GM21390 (cell line): Measurements from ENCODE around the gene FNIP2.
A peak's percentile ranks its signal among the peaks of the same experiment; 100 is the strongest.
"Not testable (repeated sequence)": the region's sequence is repeated elsewhere in the genome, so short reads cannot be mapped to it uniquely, and the experiment has no call there.

Source experiments
- ATAC-seq: cut with Tn5 transposase; IDR thresholded peaks from one replicate; pipeline ENCODE4 v1.9.1; 2021; ENCODE audit not compliant: unreplicated experiment

Gene FNIP2

DNA sequence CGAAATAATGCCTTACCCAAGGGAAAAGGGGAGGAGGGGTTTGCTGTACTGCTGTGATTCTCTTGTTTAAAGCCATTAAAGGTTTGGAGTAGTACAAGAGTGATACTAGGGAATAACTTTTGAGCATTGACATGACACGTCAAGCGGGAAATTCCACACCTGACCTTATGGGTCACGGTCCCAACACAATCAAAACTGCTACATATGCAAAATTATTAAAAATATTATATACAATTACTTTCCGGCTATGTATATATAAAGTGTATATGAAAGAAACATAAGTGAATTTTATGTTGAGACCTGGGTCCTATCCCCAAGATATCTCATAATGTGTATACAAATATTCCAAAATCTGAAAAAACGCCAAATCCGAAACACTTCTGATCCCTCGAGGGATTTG lies 21.0 kb downstream of the FNIP2 start:
- ATAC-seq, result no peak

DNA sequence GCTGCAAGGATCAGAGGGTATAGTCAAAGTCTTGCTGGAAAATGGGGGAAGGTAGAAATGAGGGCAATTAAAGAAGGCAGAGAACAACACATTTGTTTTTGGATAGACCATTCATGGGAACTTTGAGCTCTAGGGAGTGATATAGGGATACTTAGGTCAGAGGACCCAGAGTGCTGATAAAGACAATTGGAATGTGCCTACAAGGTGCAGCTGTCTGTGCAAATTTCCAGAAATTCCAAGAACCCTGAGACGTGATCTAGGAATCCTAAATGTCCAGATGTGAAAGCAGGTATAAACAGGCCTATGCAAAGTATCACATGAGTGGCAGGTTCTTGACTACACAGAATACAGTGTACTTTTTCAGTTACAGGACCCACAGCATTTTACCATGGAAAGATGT lies 24.2 kb downstream of the FNIP2 start:
- ATAC-seq, result no peak

DNA sequence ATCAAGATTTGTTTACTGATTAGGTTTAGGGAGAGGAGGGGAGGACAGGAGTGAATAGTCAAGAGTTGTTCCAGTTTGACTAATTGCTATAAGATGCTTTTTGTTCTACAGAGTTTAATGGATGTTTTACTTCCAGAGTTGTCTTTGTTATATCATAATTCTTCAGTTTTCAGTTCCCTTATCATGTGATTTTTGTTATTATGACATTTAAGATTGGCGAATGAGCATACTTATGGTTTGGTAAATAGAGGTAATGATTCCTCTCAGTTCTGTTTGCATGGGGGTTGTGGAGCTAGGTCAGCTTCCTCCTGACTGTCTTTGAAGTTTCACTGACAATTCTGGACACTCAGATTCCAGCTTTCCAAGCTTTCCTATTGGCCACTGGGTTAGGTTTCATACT lies 24.6 kb downstream of the FNIP2 start:
- ATAC-seq, result not testable (repeated sequence)

DNA sequence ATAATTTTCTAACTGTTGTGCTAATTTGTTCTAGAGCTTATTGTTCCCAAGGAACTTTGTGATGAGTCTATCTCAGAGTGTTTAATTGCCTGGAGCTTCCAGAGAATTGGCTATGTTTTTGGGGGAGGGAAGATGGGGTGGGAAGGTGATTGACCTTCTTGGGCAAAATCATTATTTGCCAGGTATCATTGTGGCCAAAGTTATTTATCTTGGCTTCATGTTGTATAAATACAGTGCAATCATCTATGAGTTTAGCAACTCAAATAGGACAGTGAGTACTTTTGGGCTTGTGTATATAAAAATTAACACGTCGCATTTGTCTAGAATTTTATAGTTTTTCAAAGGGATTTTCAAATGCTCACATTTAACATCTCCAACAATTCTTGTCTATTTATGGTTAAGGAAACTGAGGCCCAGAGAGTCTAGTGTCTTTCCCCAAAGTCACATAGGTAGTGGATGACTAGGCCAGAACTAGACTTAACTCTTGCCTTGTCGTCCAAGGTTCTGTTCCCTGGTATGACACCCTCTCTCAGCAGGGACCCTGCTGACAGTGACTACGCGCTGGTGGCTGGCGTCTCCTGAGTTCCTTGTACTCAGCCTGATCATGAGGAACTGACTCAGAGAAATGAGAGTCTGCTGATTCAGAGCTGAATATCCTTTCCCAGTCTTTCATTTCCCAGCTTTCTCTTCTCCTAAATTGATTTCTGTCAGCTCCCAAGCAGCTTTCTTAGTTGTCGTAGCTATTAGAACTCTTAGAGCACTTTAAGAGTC lies 27.7 kb downstream of the FNIP2 start:
- no peak for ATAC-seq

DNA sequence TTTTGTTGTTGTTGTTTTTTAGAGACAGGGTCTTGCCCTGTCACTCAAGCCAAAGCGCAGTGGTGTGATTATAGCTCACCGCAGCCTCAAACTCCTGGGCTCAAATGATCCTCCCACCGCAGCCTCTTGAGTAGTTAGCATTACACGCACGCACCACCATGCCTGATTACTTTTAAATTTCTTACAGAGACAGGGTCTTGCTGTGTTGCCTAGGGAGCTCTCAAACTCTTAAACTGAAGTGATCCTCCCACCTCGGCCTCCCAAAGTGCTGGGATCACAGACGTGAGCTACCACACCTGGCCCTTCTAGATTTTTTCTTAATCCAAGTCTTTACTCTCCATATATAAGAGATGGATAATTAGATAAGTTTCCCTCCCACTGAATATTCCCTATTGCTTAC lies 29.2 kb downstream of the FNIP2 start:
- no peak for ATAC-seq

DNA sequence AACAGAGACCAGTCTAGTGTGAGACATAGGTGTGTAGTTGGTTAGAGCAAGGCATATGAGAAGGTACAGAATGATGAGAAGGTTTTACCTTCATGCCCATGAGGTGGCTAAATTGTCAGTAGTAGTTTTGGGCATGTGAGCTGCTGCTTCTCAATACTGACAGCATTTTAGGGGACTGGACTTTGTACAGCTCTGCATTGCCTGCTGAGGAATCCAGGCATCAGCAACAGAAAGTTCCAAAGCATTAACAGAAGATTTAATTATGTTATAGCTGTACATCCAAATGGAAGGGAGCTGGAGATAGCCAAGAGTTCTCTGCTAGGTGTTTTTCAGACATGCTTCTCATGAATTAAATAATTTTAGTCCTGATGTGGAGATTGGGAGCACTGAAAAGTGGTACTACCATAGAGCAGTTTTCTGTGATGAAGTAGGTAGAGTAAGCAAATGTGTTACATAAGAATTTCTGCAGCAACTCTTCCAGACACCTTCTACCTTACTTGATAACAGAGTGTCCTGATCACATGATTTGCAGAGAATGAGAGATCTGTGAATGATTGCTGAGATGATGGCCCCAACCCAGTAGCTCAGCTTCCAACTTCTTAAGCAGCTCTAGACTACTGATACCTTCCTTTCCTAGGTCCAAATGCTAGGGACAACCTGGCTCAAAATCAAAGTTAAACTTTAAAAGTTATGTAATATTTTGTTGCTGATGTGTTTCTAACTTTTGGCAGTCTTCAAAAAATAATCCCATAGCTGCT lies 30.4 kb downstream of the FNIP2 start:
- no peak for ATAC-seq

DNA sequence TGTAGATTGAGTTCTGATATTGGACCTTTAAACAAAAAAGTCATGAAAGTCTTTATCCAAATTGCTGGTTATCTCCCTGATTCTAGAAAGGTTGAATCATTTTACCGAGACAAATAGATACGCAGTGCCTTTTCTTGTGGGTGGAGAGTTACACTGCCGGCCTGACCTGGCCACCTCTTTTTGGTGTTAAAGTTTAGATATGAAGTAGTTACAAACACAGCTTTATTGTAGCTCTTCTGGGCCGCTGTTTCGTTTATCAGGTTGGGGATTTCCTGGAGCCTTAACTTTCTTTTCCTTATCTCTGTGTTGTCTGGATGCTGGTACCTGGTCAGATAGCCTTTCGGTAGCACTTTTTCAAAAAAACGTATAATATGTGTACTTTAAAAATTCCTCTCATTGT lies 31.0 kb downstream of the FNIP2 start:
- no peak for ATAC-seq

DNA sequence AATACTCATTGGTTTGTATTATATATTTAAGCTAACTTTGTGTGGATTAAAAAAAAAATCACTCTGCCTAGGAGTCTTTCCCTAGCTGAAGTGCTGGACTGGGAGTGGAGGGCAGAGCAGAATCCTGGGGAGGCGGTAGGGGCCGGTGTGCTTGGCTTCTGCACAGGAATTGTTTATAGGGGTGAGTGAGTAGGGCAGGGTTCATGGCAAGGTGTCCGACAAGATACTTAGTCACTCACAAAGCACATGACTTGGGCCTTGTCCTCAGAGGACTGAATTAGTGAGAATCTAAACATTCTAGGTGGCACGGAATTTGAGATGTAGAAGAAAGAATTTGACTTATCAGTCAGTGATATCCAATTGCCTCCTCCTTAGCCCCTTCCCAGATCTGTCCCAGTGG lies 32.2 kb downstream of the FNIP2 start:
- no peak for ATAC-seq

DNA sequence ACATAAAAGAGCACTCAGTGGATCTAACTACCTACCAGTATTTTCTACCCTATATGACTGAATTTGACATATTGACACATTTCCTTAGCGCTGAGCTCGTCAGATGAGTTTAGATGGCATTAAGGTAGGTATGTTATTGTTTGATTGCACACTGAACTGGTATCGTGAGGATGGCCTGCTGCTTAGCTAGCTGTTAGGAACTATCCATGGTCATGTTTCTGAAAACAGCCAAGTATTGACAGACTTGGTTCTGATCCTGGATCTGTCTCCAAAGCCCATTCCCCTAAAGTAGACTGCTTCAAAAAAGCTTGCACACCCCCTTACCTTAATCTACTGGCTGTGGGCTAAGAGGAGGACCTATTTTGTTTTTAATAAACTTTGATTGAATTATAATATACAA lies 32.9 kb downstream of the FNIP2 start:
- no peak for ATAC-seq

DNA sequence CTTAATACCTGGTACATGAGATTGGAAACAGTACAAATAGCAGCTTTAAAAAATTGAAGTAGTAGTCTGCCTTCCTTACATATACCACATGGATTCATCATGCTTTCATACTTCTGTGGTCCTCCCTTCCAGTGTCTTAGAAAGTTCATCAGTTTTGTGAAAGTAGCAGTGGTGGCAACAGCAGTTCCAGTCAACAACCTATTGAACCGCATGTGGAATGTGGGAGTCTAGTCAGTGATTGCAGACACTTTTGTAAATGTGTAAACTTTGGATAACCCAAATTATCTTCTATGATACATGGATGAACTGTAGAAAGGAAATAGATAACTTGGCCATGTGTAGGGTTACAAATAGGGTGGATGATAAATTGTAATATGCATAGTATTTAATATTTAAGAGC lies 34.1 kb downstream of the FNIP2 start:
- no peak for ATAC-seq

DNA sequence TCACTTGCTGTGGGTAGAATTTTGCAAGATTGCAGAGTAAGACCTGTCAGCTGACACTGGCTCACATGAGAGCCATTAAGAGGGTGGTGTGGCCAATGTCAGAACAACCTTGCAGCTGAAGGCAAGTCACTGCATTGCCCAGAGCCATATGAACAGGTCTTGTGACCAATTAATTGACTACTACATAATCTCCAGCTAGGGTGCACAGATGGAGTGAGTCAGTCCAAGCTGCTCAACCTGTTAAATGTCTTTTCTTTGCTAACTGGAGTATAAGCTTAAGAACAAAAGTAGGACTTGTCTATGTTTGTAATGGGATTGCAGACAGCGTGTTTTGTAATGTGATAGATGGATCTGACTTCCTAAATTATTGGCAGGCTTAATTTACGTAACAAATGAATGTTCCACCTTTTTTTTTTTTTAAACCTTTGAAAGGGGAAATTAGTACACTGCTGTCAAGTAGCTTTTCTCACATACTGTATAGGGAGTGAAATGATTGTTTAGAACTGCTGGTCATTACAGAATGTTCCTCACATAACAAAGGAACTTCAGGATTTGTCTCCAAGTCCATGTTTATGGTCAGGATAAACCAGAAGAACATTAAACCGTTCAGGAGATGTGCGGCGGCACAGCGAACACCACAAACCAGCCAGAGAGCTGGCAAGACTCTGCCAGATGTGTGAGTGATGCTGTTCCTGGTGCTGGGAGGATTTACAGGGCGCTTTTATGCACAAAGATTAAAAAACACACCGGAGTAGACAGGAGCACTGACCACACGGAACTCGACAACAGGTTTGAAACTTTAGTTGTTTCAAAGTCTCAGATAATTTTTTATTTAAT lies 37.0 kb downstream of the FNIP2 start:
- ATAC-seq, result no peak

DNA sequence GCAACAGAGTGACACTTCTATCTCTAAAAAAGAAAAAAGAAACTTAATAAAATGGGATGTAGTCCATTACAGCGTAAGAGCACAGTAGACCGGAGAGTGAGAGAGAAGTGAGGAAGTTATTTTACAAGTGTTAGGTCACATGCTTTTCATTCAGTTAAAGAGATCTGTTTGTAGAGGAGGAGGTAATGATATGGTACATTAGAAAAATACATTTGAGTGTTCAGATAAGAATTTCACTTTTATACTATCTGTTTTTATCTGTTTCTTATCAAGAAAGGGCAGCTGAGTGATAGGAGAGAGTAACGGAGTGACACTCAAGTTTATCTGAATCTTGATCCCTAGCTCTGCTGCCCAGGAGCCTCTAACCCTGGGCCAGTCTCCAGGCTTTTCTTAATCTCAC lies 38.9 kb downstream of the FNIP2 start:
- ATAC-seq, result no peak

DNA sequence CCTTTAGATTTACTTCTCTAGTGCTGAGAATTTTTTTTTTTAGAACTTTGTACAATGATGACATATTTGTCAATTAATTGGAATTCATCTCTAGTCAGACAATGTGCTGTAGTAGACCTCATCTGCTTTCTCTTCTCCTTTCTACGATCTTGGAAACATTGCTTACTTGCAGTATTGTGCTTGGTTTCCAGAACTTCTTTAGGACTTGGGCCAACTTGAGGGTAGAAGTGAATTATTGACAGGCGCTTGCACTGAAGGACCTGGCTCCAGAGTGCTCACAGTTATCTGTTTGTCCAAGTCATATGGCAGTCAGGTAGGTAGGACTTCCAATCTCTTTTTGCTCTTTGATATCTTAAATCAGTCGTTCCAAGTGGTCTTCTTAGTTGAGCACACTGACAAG lies 39.6 kb downstream of the FNIP2 start:
- ATAC-seq, result no peak

DNA sequence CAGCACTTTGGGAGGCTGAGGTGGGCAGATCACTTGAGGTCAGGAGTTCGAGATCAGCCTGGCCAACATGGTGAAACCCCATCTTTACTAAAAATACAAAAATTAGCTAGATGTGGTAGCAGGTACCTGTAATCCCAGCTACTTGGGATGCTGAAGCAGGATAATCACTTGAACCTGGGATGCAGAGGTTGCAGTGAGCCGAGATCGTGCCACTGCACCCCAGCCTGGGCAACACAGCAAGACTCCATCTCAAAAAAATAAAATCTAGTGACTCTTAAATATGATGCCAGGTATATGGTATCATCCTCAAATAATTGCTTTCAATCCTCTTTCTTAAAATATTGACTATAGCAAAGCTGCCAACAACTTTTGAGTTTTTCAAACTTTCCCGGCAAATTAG lies 40.4 kb downstream of the FNIP2 start:
- not testable (repeated sequence) for ATAC-seq

DNA sequence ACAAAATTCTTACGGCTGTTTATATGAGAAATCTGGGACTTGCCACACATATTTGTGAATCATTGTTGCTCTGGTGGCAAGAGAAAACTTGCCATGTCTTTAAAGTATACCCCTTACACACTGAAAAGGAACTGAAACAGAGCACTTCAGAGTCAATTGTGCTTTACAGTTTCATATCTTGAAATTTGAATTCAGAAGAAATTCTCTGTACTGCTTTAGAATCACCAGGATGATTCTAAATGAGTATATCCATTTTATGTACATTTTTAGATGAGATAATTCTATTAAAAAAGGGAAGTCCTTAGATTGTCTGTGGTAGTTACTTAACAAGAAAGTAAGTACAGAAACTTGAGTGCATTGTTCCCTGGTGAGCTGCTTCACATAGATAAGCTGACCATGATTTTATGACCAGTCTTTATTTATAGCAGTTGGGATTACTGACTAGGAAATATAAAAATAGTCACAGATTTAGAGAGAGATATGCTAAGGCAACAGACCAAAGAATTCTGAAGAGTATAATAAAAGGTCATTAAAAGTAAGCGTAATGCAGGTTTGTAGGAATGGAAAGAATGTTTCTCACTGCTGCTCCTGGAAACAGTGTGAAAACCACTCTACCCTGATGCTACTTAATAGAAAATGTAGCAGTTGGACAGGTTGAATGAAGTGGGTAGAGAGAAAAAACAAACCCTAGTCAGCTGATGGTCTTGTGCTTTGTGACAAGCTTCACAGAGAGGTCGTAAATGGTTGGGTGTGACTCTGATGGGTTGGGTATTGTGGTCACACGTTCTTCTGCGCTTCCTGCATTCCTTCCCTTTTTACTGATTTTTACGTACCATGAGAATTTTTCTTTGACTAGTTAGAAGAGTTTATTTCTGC lies 41.0 kb downstream of the FNIP2 start:
- peak; percentile 79 for ATAC-seq

DNA sequence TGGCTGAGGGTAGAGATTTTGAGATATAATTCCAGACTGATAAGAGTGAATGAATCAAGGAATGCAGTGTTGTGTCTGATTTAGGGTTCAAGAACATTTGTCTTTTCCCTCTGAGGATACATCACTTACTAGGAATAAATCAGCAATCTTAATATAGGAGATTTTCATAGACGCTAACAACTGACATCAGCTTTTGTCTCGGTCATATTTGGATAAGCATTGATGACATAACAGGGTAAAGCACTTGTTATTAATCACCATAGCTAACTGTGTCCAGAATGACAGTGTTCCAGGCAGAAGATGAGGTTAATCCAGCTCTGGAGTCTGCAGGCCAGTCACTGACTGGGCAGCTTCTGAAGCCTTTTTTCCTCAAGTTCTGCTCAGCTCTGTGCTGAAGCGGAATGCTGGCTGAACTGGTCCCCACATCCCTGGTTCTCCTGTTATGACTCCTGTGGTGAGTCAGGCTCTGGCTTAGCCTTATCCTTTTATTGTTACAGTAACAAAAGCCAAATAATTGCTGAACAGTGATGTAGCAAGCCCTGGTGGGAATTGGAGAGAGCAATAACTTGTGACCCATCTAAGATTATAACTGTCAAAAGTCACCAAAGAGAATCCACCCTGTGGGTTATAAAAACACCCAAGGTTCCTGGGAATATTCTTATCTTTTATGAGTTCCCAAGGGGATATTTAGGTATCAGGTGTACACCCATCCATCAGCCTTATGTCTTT lies 41.8 kb downstream of the FNIP2 start:
- no peak for ATAC-seq

DNA sequence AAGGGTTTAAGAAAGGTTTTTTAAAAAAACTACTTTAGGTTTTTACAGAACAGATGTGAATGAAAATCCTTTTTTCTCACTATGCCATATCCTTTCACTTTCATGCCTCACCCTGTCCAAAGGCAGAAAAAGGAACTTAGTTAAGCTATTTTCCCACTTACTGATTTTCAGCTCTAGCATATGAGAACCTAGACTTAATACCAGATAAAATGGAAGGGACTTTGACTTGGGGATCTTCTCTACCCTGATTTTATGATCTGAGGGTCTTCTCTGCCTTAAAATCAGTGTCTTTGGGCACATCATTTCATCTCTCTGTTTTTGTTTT lies 42.4 kb downstream of the FNIP2 start:
- no peak for ATAC-seq

DNA sequence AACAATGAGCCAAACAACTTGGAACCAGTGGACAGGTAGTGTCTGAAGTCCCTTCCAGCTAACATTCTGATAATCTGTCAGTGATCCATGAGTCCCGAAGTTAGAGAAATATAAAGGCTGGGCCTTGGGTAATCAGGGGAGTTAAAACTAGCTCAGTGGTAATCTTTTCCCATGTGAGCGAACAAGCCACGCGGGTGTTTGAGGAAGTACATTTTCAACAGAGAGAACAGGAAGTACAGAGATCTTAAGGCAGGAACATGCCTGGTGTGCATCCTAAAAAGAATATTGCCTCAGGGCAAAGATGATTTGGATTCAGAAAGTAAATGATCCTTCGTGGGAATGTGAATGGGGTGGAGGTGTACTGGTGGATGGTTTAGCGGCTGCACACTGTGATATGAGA lies 42.9 kb downstream of the FNIP2 start:
- ATAC-seq, result no peak

DNA sequence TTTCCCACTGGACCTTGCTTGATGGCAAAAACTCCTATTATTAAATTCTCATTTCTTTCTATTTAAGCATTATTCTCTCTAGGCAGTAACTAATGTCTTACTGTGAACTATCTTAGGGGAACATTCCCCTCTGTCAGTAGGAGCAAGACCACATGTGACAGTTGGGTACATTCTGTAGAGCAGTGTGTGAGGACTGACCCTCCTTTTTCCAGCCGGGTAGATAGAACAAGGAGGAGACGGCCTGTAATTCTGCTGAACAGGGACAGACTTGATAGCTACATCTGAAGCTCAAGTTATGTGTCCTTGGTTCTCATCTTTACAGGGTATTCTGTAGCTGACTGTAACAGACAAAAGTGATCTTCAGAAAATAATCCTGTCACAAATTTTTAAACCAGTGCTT lies 43.3 kb downstream of the FNIP2 start:
- ATAC-seq, result no peak

DNA sequence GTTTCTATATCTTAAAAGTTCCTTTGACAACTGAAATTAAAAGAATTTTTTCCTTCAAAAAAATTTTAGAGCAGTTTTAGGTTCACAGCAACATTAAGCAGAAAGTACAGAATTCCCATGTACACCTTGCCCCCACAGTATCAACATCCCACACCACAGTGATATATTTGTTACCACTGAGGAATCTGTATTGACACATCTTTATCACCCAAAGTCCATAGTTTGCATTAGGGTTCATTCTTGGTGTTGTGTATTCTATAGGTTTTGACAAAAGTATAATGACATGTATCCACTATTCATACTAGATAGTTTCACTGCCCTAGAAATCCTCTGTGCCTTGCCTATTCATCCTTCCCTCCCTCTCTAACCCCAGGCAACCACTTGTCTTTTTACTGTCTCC lies 43.7 kb downstream of the FNIP2 start:
- no peak for ATAC-seq
